H1 (cell line): ENCODE data around the gene LNPEP. TPM values are rescaled to one million over a fixed set of nuclear protein-coding genes. Genes with fewer than 3 reads are reported as not detected.

Source experiments
- CTCF ChIA-PET: fragments of 300-600 bp; sonication (Branson Sonifier 250); formaldehyde crosslinking; loops from one replicate; lab custom pipeline; 2021; ENCODE audit not compliant: partially characterized antibody; lab: Charles Lee
- POLR2A ChIA-PET: fragments of 300-600 bp; sonication (Branson Sonifier 250); formaldehyde crosslinking; loops from one replicate; lab custom pipeline; 2021; ENCODE audit warnings: inconsistent platforms; ENCODE audit not compliant: partially characterized antibody; lab: Charles Lee
- DNase-seq, 2 experiments: peaks; one replicate each; pipeline versions ENCODE4 v3.0.0 to v3.0.0-alpha.2; 2010 to 2022; ENCODE audit warnings: low spot score in 2 of 2, low read depth in 1 of 2, mixed read lengths in 1 of 2
- FAIRE-seq: peaks from 2 replicates; lab custom pipeline; 2011; peaks lifted over from hg19 to GRCh38; lab: Jason Lieb, UNC
- H2AFZ ChIP-seq: 2 replicates; pipeline ENCODE4 v1.8.1; 2012; ENCODE audit warnings: low read length, inconsistent platforms
- H2AK5ac ChIP-seq: 2 replicates; pipeline ENCODE4 v1.6.1; 2013; ENCODE audit warnings: low read depth, low read length
- H2BK120ac ChIP-seq: replicated peaks from 2 replicates; pipeline ENCODE3; 2013; ENCODE audit warnings: low read depth, low read length, inconsistent platforms
- H2BK12ac ChIP-seq: 2 replicates; pipeline ENCODE4 v1.6.1; 2013; ENCODE audit warnings: low read depth, low read length
- H2BK15ac ChIP-seq: 2 replicates; pipeline ENCODE4 v1.6.1; 2013; ENCODE audit warnings: low read length
- H2BK20ac ChIP-seq: 2 replicates; pipeline ENCODE4 v1.6.1; 2013; ENCODE audit warnings: low read length
- H2BK5ac ChIP-seq: 2 replicates; pipeline ENCODE4 v1.6.1; 2013; ENCODE audit warnings: low read depth, low read length
- H3K14ac ChIP-seq: 2 replicates; pipeline ENCODE4 v1.6.1; 2013; ENCODE audit warnings: inconsistent platforms; ENCODE audit not compliant: insufficient read length
- H3K18ac ChIP-seq: 2 replicates; pipeline ENCODE4 v1.6.1; 2013; ENCODE audit warnings: low read length; ENCODE audit errors: extremely low read depth
- H3K23ac ChIP-seq: 2 replicates; pipeline ENCODE4 v1.6.1; 2013; ENCODE audit warnings: inconsistent platforms; ENCODE audit not compliant: insufficient read length
- H3K23me2 ChIP-seq: 2 replicates; pipeline ENCODE4 v1.6.1; 2013; ENCODE audit warnings: low read depth, low read length
- H3K27ac ChIP-seq: 2 replicates; pipeline ENCODE4 v1.6.1; 2011; ENCODE audit warnings: low read depth, low read length, inconsistent platforms
- H3K27me3 ChIP-seq, 4 experiments: replicated peaks in 1 of 4; 1 replicate in 1 of 4; 2 replicates in 3 of 4; pipeline versions ENCODE4 v1.6.1 to v1.8.1; 2011 to 2013; ENCODE audit warnings: low read length in 3 of 4, mild to moderate bottlenecking in 3 of 4, inconsistent platforms in 2 of 4, mixed read lengths in 2 of 4, moderate library complexity in 1 of 4; ENCODE audit not compliant: control insufficient read depth in 3 of 4, insufficient read depth in 3 of 4; ENCODE audit errors: extremely low read depth in 1 of 4
- H3K36me3 ChIP-seq, 4 experiments: 2 replicates each; pipeline versions ENCODE4 v1.6.1 to v1.8.1; 2011 to 2013; ENCODE audit warnings: mild to moderate bottlenecking in 4 of 4, low read length in 3 of 4, moderate library complexity in 2 of 4, control low read depth in 1 of 4, inconsistent platforms in 1 of 4; ENCODE audit not compliant: insufficient read depth in 4 of 4, control insufficient read depth in 2 of 4
- H3K4ac ChIP-seq: replicated peaks from 2 replicates; pipeline ENCODE3; 2013; ENCODE audit warnings: low read length, low read depth, mixed read lengths, inconsistent platforms; ENCODE audit not compliant: insufficient read length
- H3K4me1 ChIP-seq, 4 experiments: replicated peaks in 1 of 4; 1 replicate in 1 of 4; 2 replicates in 3 of 4; pipeline versions ENCODE4 v1.6.1 to v1.8.1; 2011 to 2013; ENCODE audit warnings: low read length in 3 of 4, inconsistent platforms in 2 of 4, mixed read lengths in 1 of 4; ENCODE audit not compliant: insufficient read depth in 4 of 4, control insufficient read depth in 3 of 4
- H3K4me2 ChIP-seq, 2 experiments: 2 replicates each; pipeline versions ENCODE4 v1.6.1 to v1.8.1; 2011 to 2013; ENCODE audit warnings: low read depth in 2 of 2, low read length in 2 of 2, control low read depth in 1 of 2, inconsistent platforms in 1 of 2, mild to moderate bottlenecking in 1 of 2; ENCODE audit not compliant: insufficient read depth in 1 of 2
- H3K4me3 ChIP-seq, 4 experiments: fragments of 200-600, 300-600 bp in 1 of 4; sonication (generic), shearing (Covaris generic), sonication (Bioruptor Twin) in 1 of 4; 2 replicates each; pipeline versions ENCODE4 v1.5.1 to v1.8.1; 2011 to 2016; ENCODE audit warnings: low read length in 4 of 4, low read depth in 3 of 4, control low read depth in 2 of 4, inconsistent platforms in 2 of 4, mild to moderate bottlenecking in 2 of 4, mixed read lengths in 1 of 4, moderate library complexity in 1 of 4; ENCODE audit not compliant: insufficient read depth in 2 of 4; ENCODE audit errors: extremely low read depth in 1 of 4
- H3K56ac ChIP-seq: replicated peaks from 2 replicates; pipeline ENCODE3; 2013; ENCODE audit warnings: low read depth, mild to moderate bottlenecking, mixed read lengths, low read length, inconsistent platforms; ENCODE audit not compliant: insufficient read length
- H3K79me1 ChIP-seq: 2 replicates; pipeline ENCODE4 v1.6.1; 2013; ENCODE audit warnings: low read depth, low read length, control low read depth
- H3K79me2 ChIP-seq, 2 experiments: 2 replicates each; pipeline versions ENCODE4 v1.6.1 to v1.8.1; 2012 to 2013; ENCODE audit warnings: low read length in 2 of 2, mild to moderate bottlenecking in 2 of 2, inconsistent platforms in 1 of 2; ENCODE audit not compliant: insufficient read depth in 2 of 2, control insufficient read depth in 1 of 2
- H3K9ac ChIP-seq, 4 experiments: replicated peaks in 1 of 4; 1 replicate in 1 of 4; 2 replicates in 3 of 4; pipeline versions ENCODE4 v1.6.1 to v1.8.1; 2011 to 2013; ENCODE audit warnings: low read depth in 3 of 4, low read length in 3 of 4, control low read depth in 2 of 4, mild to moderate bottlenecking in 2 of 4, moderate library complexity in 2 of 4, inconsistent platforms in 1 of 4; ENCODE audit errors: extremely low read depth in 1 of 4
- H3K9me3 ChIP-seq, 2 experiments: 2 replicates each; pipeline versions ENCODE4 v1.6.1 to v1.8.1; 2012 to 2013; ENCODE audit warnings: mild to moderate bottlenecking in 2 of 2, moderate library complexity in 2 of 2, control low read depth in 1 of 2, inconsistent platforms in 1 of 2, low read depth in 1 of 2, low read length in 1 of 2, mixed read lengths in 1 of 2; ENCODE audit not compliant: insufficient read depth in 2 of 2
- H4K20me1 ChIP-seq, 2 experiments: replicated peaks in 1 of 2; 2 replicates each; pipeline versions ENCODE3 to v1.8.1; 2011 to 2013; ENCODE audit warnings: inconsistent platforms in 2 of 2, low read length in 2 of 2, mild to moderate bottlenecking in 1 of 2; ENCODE audit not compliant: insufficient read depth in 2 of 2, control insufficient read depth in 1 of 2
- H4K5ac ChIP-seq: 2 replicates; pipeline ENCODE4 v1.6.1; 2013; ENCODE audit warnings: low read length, low read depth, mixed read lengths, inconsistent platforms; ENCODE audit not compliant: insufficient read length
- H4K8ac ChIP-seq: 2 replicates; pipeline ENCODE4 v1.8.0; 2013; ENCODE audit warnings: mild to moderate bottlenecking, moderate library complexity, low read length, inconsistent platforms; ENCODE audit not compliant: insufficient read depth; ENCODE audit errors: extremely low read depth
- H4K91ac ChIP-seq: replicated peaks from 2 replicates; pipeline ENCODE3; 2013; ENCODE audit warnings: low read length, mixed read lengths, inconsistent platforms; ENCODE audit not compliant: insufficient read length
- CHD2 ChIP-seq: IDR thresholded peaks from 2 replicates; pipeline ENCODE4 v1.6.1; 2012; ENCODE audit warnings: low read length, improper control_type of control experiment
- GABPA ChIP-seq: IDR thresholded peaks from 2 replicates; pipeline ENCODE4 v1.6.1; 2011; ENCODE audit warnings: mild to moderate bottlenecking, low read length, moderate library complexity, borderline replicate concordance; ENCODE audit not compliant: insufficient read depth
- KDM4A ChIP-seq: IDR thresholded peaks from one replicate; pipeline ENCODE4 v1.7.1; 2012; ENCODE audit warnings: low read depth, mild to moderate bottlenecking, moderate library complexity, low read length, inconsistent platforms; ENCODE audit not compliant: severe bottlenecking
- MAFK ChIP-seq: IDR thresholded peaks from 2 replicates; pipeline ENCODE4 v1.6.1; 2012; ENCODE audit warnings: low read depth, mild to moderate bottlenecking, improper control_type of control experiment, low read length
- RBBP5 ChIP-seq: IDR thresholded peaks from 2 replicates; pipeline ENCODE4 v1.7.1; 2012; ENCODE audit warnings: low read depth, mild to moderate bottlenecking, inconsistent platforms, low read length, moderate library complexity, borderline replicate concordance
- RNF2 ChIP-seq: fragments of 200-900, 300-1000 bp; sonication (generic); IDR thresholded peaks from 2 replicates; pipeline ENCODE4 v1.7.1; 2016; ENCODE audit warnings: borderline replicate concordance, low read depth, mild to moderate bottlenecking, antibody characterized with exemption, low read length; ENCODE audit not compliant: poor library complexity, severe bottlenecking; ENCODE audit errors: missing control alignments
- SP2 ChIP-seq: IDR thresholded peaks from 2 replicates; pipeline ENCODE4 v1.6.1; 2012; ENCODE audit warnings: mild to moderate bottlenecking, low read length, inconsistent platforms
- SUZ12 ChIP-seq: fragments of 200-600 bp; sonication (generic); IDR thresholded peaks from 2 replicates; pipeline ENCODE4 v1.6.1; 2012; ENCODE audit warnings: mild to moderate bottlenecking, inconsistent platforms, low read length, moderate library complexity, mixed read lengths
- WGBS, 2 experiments: shearing (Covaris generic) in 1 of 2; methylation state at CpG; one replicate each; pipeline versions ENCODE4 v1.1.6 to v1.1.7; 2013 to 2015; ENCODE audit warnings: low lambda C conversion rate in 2 of 2, mixed read lengths in 2 of 2, inconsistent platforms in 1 of 2, low coverage in 1 of 2, missing lambda C conversion rate in 1 of 2; ENCODE audit not compliant: insufficient replicate concordance in 2 of 2, insufficient coverage in 1 of 2, insufficient read length in 1 of 2; ENCODE audit errors: extremely low coverage in 1 of 2, missing lambda C conversion rate in 1 of 2; 5-methylcytosine and 5-hydroxymethylcytosine counted together
- polyA plus RNA-seq, 7 experiments: library from polyadenylated mRNA; depleted of rRNA in 3 of 7; stranded (reverse) in 5 of 7; unstranded in 2 of 7; fragments of >200 nt in 5 of 7; fragments of 200-250 nt in 2 of 7; gene quantifications; 1 replicate in 5 of 7; 2 replicates in 1 of 7; 4 replicates in 1 of 7; pipeline versions ENCODE4 v1.2.1 to v1.2.3, GENCODE V29; 2011 to 2013; ENCODE audit warnings: missing spikeins in 2 of 7, mixed read lengths in 2 of 7
- total RNA-seq: library from RNA; stranded (reverse); fragmentation: NEBNext Ultra II Directional; extraction: Animal tissue kit (Norgen Biotek cat#: 25700); gene quantifications from 2 replicates; pipeline ENCODE4 v1.2.1, GENCODE V29; 2021
- TF ChIP-seq, protein P1 (sequence below): IDR thresholded peaks from 2 replicates; pipeline ENCODE4 v1.6.1; 2012; ENCODE audit warnings: low read length, inconsistent platforms

LNPEP gene
- total and polyA plus RNA-seq, 2 of the 8 experiments (the other 6 are each of a cell fraction or from before 2014, with no cell fraction given) = 1.8 to 4.5 TPM

GRCh38 chr5:96942911-96943310 is 7.0 kb downstream of the LNPEP start:
- Histone ChIP-seq H3K4me2 (no peak overlapping the region), H2BK120ac (no peak overlapping the region), H4K20me1 (no peaks in the 10 kb centered on the region), H2BK5ac (no peak overlapping the region), H3K9me3 (no peaks in the 10 kb centered on the region), H2AFZ (no peak overlapping the region), H3K4me1 (peaks cover 0 to 3% (median 0%) of the 10 kb centered on the region in 4 experiments; a peak in 1 of 7 replicates), H3K27ac (no peak overlapping the region), H3K23me2 (no peaks in the 10 kb centered on the region), H3K27me3 (no peaks in the 10 kb centered on the region), H3K79me1 (no peaks in the 10 kb centered on the region; the same call in 1 of the 2 replicates), H3K56ac (no peak overlapping the region), H4K5ac (no peak overlapping the region), H2BK12ac (no peak overlapping the region), H3K23ac (no peak overlapping the region), H4K91ac (no peak overlapping the region), H3K14ac (no peak overlapping the region), H3K79me2 (no peaks in the 10 kb centered on the region), H3K4me3 (no peak overlapping the region), H3K9ac (no peak overlapping the region), H2BK20ac (no peak overlapping the region), H4K8ac (no peak overlapping the region), H3K36me3 (no peaks in the 10 kb centered on the region), H2AK5ac (no peak overlapping the region), H2BK15ac (no peak overlapping the region), H3K4ac (no peak overlapping the region), H3K18ac (no peak overlapping the region)
- WGBS, 2 experiments = 93% methylated on average over 1 of the region's 1 CpG; no CpG with 5 or more reads in 1 of the 2 experiments
- DNase-seq = no peak
- CTCF ChIA-PET = interaction anchor here (0.7 kb wide), 1 partner anchor 216 kb away, joined by 3 read pairs; no protein-coding TSS in a partner anchor
- POLR2A ChIA-PET = no interaction called here
- FAIRE-seq = no peak
- TF ChIP-seq GABPA (no peak), KDM4A (no peak), MAFK (no peak), SP2 (no peak), SUZ12 (no peak), RBBP5 (no peak), RNF2 (no peak), CHD2 (no peak)
- TF ChIP-seq, protein P1, sequence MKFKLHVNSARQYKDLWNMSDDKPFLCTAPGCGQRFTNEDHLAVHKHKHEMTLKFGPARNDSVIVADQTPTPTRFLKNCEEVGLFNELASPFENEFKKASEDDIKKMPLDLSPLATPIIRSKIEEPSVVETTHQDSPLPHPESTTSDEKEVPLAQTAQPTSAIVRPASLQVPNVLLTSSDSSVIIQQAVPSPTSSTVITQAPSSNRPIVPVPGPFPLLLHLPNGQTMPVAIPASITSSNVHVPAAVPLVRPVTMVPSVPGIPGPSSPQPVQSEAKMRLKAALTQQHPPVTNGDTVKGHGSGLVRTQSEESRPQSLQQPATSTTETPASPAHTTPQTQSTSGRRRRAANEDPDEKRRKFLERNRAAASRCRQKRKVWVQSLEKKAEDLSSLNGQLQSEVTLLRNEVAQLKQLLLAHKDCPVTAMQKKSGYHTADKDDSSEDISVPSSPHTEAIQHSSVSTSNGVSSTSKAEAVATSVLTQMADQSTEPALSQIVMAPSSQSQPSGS = no peak
